ENCODE data around the gene HBP1. TPM values are rescaled to one million over a fixed set of nuclear protein-coding genes. Genes with fewer than 3 reads are reported as not detected.
"Not testable (repeated sequence)": the region's sequence is repeated elsewhere in the genome, so short reads cannot be mapped to it uniquely, and the experiment has no call there.

Gene HBP1
- total and polyA plus RNA-seq, 2 of the 4 experiments (the other 2 are of a cell fraction), result 27.1 to 69.9 TPM

- H3K9me1 ChIP-seq (ENCODE audit: insufficient read depth, low read length); H3K4ac ChIP-seq (ENCODE audit: low read depth, low read length); H3K18ac ChIP-seq (ENCODE audit: low read depth, low read length); H3K23ac ChIP-seq (ENCODE audit: low read depth, low read length); H4K8ac ChIP-seq (ENCODE audit: low read depth in 2 of 2, low read length in 2 of 2); H2AFZ ChIP-seq (replicated peaks; ENCODE audit: low read length, poor library complexity); H2BK5ac ChIP-seq (ENCODE audit: low read depth, low read length, poor library complexity, severe bottlenecking); H4K5ac ChIP-seq (ENCODE audit: low read depth, low read length); CTCF ChIA-PET; H3K4me1 ChIP-seq (ENCODE audit: control insufficient read depth, insufficient read depth, low read length); H2BK20ac ChIP-seq (ENCODE audit: low read depth, low read length); H2BK15ac ChIP-seq (ENCODE audit: low read depth, low read length); H3K36me3 ChIP-seq (ENCODE audit: control insufficient read depth, insufficient read depth, low read length); H3K9ac ChIP-seq (ENCODE audit: low read depth, low read length); H3K56ac ChIP-seq (ENCODE audit: extremely low read depth, insufficient read depth, low read length); H4K20me1 ChIP-seq (ENCODE audit: insufficient read depth, low read length); H3K79me1 ChIP-seq (ENCODE audit: low read depth in 1 of 2, low read length in 2 of 2); H3K27me3 ChIP-seq (ENCODE audit: control insufficient read depth, insufficient read depth, low read length); BruUV-seq (replicated peaks); H3K4me3 ChIP-seq (ENCODE audit: insufficient read depth, low read depth, low read length); dilution Hi-C loops (cut with HindIII; ENCODE audit: low sequenced_read_pairs, unreplicated experiment); POLR2A ChIA-PET (ENCODE audit: unreplicated experiment); H3K27ac ChIP-seq (ENCODE audit: insufficient read depth, low read length); H2BK120ac ChIP-seq (ENCODE audit: low read depth, low read length); DNase-seq; H3K9me3 ChIP-seq (ENCODE audit: control insufficient read depth, insufficient read depth, low read length); H3K4me2 ChIP-seq (ENCODE audit: low read depth, low read length); H2AK9ac ChIP-seq (replicated peaks; ENCODE audit: low read depth, low read length, poor library complexity); ATAC-seq (ENCODE audit: low read depth); H3K14ac ChIP-seq (replicated peaks; ENCODE audit: low read depth, low read length); H2AK5ac ChIP-seq (ENCODE audit: low read depth, low read length); intact Hi-C loops (cut with micrococcal nuclease); H4K91ac ChIP-seq (ENCODE audit: insufficient read depth, low read depth, low read length): not testable (repeated sequence)
- in situ Hi-C loops (cut with MboI; ENCODE audit: low sequenced_read_pairs), result loop anchor here (10.0 kb wide), 1 partner anchor 969 kb away; no protein-coding TSS in a partner anchor
- no CpG with 5 or more reads among the region's 5 CpGs for WGBS, 2 experiments (ENCODE audit: extremely low coverage in 2 of 2, insufficient read length in 1 of 2)
Measured at GRCh38 chr7:107143875-107144274, 24.9 kb upstream of the HBP1 start.

Measured in IMR-90 (cell line).